HL-60 (cell line): ENCODE measurements around the gene BTNL8.

Experiments
- CTCF ChIP-seq: IDR thresholded peaks from one replicate; pipeline ENCODE4 v1.5.1; 2011; ENCODE audit warnings: low read length, control low read depth, inconsistent platforms; ENCODE audit not compliant: insufficient read depth
- GABPA ChIP-seq: IDR thresholded peaks from 2 replicates; pipeline ENCODE4 v1.6.1; 2012; ENCODE audit warnings: low read depth
- POLR2AphosphoS5 ChIP-seq: IDR thresholded peaks from 2 replicates; pipeline ENCODE4 v1.6.1; 2012; ENCODE audit warnings: low read depth
- SPI1 ChIP-seq: IDR thresholded peaks from 2 replicates; pipeline ENCODE4 v1.6.1; 2012; ENCODE audit warnings: low read depth, mild to moderate bottlenecking, borderline replicate concordance
- TF ChIP-seq, protein P1 (sequence below): IDR thresholded peaks from 2 replicates; pipeline ENCODE4 v1.6.1; 2012; ENCODE audit warnings: low read depth; ENCODE audit not compliant: insufficient replicate concordance

DNA sequence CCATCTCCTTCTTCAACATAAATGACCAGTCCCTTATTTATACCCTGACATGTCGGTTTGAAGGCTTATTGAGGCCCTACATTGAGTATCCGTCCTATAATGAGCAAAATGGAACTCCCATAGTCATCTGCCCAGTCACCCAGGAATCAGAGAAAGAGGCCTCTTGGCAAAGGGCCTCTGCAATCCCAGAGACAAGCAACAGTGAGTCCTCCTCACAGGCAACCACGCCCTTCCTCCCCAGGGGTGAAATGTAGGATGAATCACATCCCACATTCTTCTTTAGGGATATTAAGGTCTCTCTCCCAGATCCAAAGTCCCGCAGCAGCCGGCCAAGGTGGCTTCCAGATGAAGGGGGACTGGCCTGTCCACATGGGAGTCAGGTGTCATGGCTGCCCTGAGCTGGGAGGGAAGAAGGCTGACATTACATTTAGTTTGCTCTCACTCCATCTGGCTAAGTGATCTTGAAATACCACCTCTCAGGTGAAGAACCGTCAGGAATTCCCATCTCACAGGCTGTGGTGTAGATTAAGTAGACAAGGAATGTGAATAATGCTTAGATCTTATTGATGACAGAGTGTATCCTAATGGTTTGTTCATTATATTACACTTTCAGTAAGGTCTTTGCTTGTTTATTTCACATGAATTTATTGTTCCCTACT, 51.5 kb downstream of the BTNL8 start:
- TF ChIP-seq POLR2AphosphoS5 (no peak), CTCF (no peak), GABPA (no peak), SPI1 (no peak)
- TF ChIP-seq, protein P1, sequence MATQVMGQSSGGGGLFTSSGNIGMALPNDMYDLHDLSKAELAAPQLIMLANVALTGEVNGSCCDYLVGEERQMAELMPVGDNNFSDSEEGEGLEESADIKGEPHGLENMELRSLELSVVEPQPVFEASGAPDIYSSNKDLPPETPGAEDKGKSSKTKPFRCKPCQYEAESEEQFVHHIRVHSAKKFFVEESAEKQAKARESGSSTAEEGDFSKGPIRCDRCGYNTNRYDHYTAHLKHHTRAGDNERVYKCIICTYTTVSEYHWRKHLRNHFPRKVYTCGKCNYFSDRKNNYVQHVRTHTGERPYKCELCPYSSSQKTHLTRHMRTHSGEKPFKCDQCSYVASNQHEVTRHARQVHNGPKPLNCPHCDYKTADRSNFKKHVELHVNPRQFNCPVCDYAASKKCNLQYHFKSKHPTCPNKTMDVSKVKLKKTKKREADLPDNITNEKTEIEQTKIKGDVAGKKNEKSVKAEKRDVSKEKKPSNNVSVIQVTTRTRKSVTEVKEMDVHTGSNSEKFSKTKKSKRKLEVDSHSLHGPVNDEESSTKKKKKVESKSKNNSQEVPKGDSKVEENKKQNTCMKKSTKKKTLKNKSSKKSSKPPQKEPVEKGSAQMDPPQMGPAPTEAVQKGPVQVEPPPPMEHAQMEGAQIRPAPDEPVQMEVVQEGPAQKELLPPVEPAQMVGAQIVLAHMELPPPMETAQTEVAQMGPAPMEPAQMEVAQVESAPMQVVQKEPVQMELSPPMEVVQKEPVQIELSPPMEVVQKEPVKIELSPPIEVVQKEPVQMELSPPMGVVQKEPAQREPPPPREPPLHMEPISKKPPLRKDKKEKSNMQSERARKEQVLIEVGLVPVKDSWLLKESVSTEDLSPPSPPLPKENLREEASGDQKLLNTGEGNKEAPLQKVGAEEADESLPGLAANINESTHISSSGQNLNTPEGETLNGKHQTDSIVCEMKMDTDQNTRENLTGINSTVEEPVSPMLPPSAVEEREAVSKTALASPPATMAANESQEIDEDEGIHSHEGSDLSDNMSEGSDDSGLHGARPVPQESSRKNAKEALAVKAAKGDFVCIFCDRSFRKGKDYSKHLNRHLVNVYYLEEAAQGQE, result no peak
